Mammary epithelial cell (primary cell): Measurements from ENCODE around the gene ORM1.
"Not testable (repeated sequence)": the region's sequence is repeated elsewhere in the genome, so short reads cannot be mapped to it uniquely, and the experiment has no call there.

ENCODE experiments used
- EZH2 ChIP-seq: IDR thresholded peaks from 2 replicates; pipeline ENCODE4 v1.6.1; 2012; ENCODE audit warnings: low read length, inconsistent platforms, borderline replicate concordance
- TF ChIP-seq, protein P1 (sequence below), 2 donors: IDR thresholded peaks in 1 of 2; conservative IDR thresholded peaks in 1 of 2; 2 replicates each; pipeline ENCODE4 v1.5.1; 2011 to 2012; ENCODE audit warnings: inconsistent platforms in 2 of 2, low read length in 2 of 2, mild to moderate bottlenecking in 2 of 2, control low read depth in 1 of 2, low read depth in 1 of 2; ENCODE audit not compliant: insufficient read depth in 1 of 2; ENCODE audit errors: extremely low read depth in 1 of 2

DNA sequence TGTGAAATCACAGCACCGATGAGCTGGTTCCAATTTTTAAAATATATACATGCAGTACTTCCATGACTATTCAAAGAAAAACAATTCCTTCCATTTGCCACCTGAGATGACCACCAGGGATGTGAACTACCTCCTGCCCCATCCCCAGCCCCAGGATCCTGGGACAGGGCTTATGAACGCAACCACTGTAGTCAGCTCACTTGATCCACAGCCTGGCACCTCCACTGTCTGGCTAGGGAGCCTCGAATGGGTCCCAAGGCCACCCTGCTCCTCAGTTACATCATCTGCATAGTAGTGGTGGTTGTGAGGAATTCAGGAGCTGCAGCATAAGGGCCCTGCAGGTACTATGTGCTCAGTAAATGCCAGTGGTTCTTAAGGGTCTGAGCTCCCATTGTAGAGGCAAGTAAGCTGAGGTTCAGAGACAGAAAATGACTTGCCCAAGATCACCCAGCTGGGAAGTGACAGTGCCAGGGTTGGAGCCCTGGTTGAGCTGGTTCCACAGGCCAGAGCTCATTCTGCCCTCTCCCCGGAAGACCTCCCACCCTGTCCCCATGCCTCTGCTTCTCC is 9.7 kb downstream of the ORM1 start:
- TF ChIP-seq EZH2, result not testable (repeated sequence)
- TF ChIP-seq, protein P1, sequence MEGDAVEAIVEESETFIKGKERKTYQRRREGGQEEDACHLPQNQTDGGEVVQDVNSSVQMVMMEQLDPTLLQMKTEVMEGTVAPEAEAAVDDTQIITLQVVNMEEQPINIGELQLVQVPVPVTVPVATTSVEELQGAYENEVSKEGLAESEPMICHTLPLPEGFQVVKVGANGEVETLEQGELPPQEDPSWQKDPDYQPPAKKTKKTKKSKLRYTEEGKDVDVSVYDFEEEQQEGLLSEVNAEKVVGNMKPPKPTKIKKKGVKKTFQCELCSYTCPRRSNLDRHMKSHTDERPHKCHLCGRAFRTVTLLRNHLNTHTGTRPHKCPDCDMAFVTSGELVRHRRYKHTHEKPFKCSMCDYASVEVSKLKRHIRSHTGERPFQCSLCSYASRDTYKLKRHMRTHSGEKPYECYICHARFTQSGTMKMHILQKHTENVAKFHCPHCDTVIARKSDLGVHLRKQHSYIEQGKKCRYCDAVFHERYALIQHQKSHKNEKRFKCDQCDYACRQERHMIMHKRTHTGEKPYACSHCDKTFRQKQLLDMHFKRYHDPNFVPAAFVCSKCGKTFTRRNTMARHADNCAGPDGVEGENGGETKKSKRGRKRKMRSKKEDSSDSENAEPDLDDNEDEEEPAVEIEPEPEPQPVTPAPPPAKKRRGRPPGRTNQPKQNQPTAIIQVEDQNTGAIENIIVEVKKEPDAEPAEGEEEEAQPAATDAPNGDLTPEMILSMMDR (conservative IDR thresholded peaks at IDR 0.05 in 1 of 2, IDR thresholded peaks at IDR 0.05 in 1 of 2; ENCODE audit: extremely low read depth in 1 of 2, insufficient read depth in 1 of 2, low read depth in 1 of 2, low read length in 2 of 2), result not testable (repeated sequence)
